ENCODE results near the gene PACSIN3.

DNA sequence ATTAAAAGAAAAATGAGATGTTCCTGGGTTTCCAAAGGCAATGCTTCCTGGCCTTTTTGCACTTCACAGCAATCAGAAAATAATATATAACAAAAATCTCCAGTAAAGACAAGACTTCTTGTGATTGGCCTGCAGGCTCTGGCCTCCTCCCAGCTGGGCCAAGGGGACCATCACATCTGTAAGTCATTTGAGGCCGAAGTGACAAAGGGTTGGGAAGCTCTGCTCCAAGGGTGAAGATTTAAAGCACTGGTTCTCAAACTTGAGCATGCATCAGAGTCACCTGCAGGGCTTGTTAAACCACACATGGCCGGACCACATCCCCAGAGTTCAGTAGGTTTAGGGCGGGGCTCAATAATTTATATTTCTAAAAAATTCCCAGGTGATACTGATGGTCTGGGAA, 41.7 kb downstream of the PACSIN3 start:
- TF ChIP-seq, protein P1, sequence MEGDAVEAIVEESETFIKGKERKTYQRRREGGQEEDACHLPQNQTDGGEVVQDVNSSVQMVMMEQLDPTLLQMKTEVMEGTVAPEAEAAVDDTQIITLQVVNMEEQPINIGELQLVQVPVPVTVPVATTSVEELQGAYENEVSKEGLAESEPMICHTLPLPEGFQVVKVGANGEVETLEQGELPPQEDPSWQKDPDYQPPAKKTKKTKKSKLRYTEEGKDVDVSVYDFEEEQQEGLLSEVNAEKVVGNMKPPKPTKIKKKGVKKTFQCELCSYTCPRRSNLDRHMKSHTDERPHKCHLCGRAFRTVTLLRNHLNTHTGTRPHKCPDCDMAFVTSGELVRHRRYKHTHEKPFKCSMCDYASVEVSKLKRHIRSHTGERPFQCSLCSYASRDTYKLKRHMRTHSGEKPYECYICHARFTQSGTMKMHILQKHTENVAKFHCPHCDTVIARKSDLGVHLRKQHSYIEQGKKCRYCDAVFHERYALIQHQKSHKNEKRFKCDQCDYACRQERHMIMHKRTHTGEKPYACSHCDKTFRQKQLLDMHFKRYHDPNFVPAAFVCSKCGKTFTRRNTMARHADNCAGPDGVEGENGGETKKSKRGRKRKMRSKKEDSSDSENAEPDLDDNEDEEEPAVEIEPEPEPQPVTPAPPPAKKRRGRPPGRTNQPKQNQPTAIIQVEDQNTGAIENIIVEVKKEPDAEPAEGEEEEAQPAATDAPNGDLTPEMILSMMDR (IDR thresholded peaks at IDR 0.05; ENCODE audit: low read depth, low read length, poor library complexity, severe bottlenecking) = no peak
- no peak for TF ChIP-seq EZH2phosphoT487 (IDR thresholded peaks at IDR 0.05; ENCODE audit: borderline replicate concordance, low read length)
